Measurements from ENCODE around the gene FNTB. TPM values are rescaled to one million over a fixed set of nuclear protein-coding genes. Genes with fewer than 3 reads are reported as not detected.

FNTB gene
- total RNA-seq, 1 experiment from 2014 or later, result 20.7 TPM

- Mint-ChIP-seq H3K4me3 (no peak overlapping the region), H3K27ac (peak overlapping the region in 2 of 3 experiments; percentile 42 to 53; a peak in 2 of 7 replicates), H3K4me1 (peaks cover 7 to 8% of the 10 kb centered on the region in 2 experiments), H3K27me3 (ENCODE audit: low read depth) (no peaks in the 10 kb centered on the region), H3K9me3 (no peaks in the 10 kb centered on the region), H3K36me3 (ENCODE audit: insufficient read depth in 1 of 3, low read depth in 3 of 3) (peaks cover 5 to 40% (median 35%) of the 10 kb centered on the region in 3 experiments; a peak in 6 of 7 replicates)
- no peak for DNase-seq
- no peaks in the 10 kb centered on the region for H3K27me3 ChIP-seq (ENCODE audit: insufficient read depth, low read length)
- H3K79me1 ChIP-seq (ENCODE audit: insufficient read depth, low read depth, low read length, poor library complexity, severe bottlenecking), result no peaks in the 10 kb centered on the region
- no peak overlapping the region for H4K8ac ChIP-seq (replicated peaks; ENCODE audit: insufficient read length, low read depth, low read length)
- no peaks in the 10 kb centered on the region for H3K9me3 ChIP-seq (ENCODE audit: control insufficient read depth, low read depth, low read length)
- no peak overlapping the region for H3K23ac ChIP-seq (ENCODE audit: insufficient read length, low read depth, low read length)
- H3K79me2 ChIP-seq (ENCODE audit: insufficient read depth, low read length), result no peaks in the 10 kb centered on the region
- no peak overlapping the region for H2AK5ac ChIP-seq (ENCODE audit: insufficient read length, low read length)
- no peak overlapping the region for H3K14ac ChIP-seq (ENCODE audit: insufficient read depth, low read length)
- H2BK15ac ChIP-seq (ENCODE audit: low read depth, low read length), result no peak overlapping the region
- no peak overlapping the region for H3T11ph ChIP-seq (ENCODE audit: low read length)
- H3K9ac ChIP-seq (ENCODE audit: extremely low read depth, insufficient read length, low read length), result no peak overlapping the region
- TF ChIP-seq CTCF (conservative IDR thresholded peaks at IDR 0.05), result no peak
- H3K18ac ChIP-seq (ENCODE audit: insufficient read length, low read depth, low read length), result no peak overlapping the region
- no peaks in the 10 kb centered on the region for H3K23me2 ChIP-seq (ENCODE audit: insufficient read length, low read depth, low read length, poor library complexity, severe bottlenecking)
- H4K20me1 ChIP-seq (ENCODE audit: control insufficient read depth, insufficient read depth, insufficient read length), result no peaks in the 10 kb centered on the region
- H2BK12ac ChIP-seq (ENCODE audit: insufficient read length, low read depth, low read length), result no peak overlapping the region
- H3K56ac ChIP-seq (ENCODE audit: insufficient read length, low read depth, low read length), result no peak overlapping the region
- no peaks in the 10 kb centered on the region for H3K4me1 ChIP-seq (ENCODE audit: insufficient read depth, low read length)
- no peak overlapping the region for H2BK20ac ChIP-seq (ENCODE audit: low read depth, low read length, poor library complexity, severe bottlenecking)
- no peak overlapping the region for H2BK5ac ChIP-seq (ENCODE audit: insufficient read length, low read length)
- WGBS (ENCODE audit: extremely low coverage, insufficient read length, low lambda C conversion rate), result no CpG with 5 or more reads among the region's 9 CpGs
- no peak overlapping the region for H3K4ac ChIP-seq (ENCODE audit: low read depth, low read length)
- H3K27ac ChIP-seq (ENCODE audit: insufficient read length, low read depth, low read length), result no peak overlapping the region
- H2AFZ ChIP-seq (ENCODE audit: low read length), result no peak overlapping the region
- no peak overlapping the region for H4K91ac ChIP-seq (ENCODE audit: insufficient read length, low read depth, low read length)
- H2BK120ac ChIP-seq (ENCODE audit: low read depth, low read length, poor library complexity, severe bottlenecking), result no peak overlapping the region
- no peak overlapping the region for H4K5ac ChIP-seq (ENCODE audit: insufficient read length, low read depth, low read length)
- H3K4me2 ChIP-seq (ENCODE audit: insufficient read depth, insufficient read length, low read length), result no peak overlapping the region
Observed at GRCh38 chr14:65044596-65044959, 57.9 kb downstream of the FNTB start.

All from H9 (cell line).